PC-9 (cell line): ENCODE results near the gene ZSWIM4. TPM values are rescaled to one million over a fixed set of nuclear protein-coding genes. Genes with fewer than 3 reads are reported as not detected.

ENCODE experiments used
- BruUV-seq: library from RNA; stranded (reverse); fragments of 400-500 nt; replicated peaks from 2 replicates; lab custom pipeline; 2021; lab: Mats Ljungman, UMichigan
- CTCF ChIA-PET: fragments of 300-600 bp; sonication (Branson Sonifier 250); formaldehyde crosslinking; loops from one replicate; lab custom pipeline; 2022; ENCODE audit warnings: antibody characterized with exemption; lab: Charles Lee
- POLR2A ChIA-PET: fragments of 300-600 bp; sonication (Branson Sonifier 250); formaldehyde crosslinking; loops from one replicate; lab custom pipeline; 2022; ENCODE audit warnings: antibody characterized with exemption; ENCODE audit not compliant: unreplicated experiment; lab: Charles Lee
- DNase-seq, 2 experiments: peaks; one replicate each; pipeline versions ENCODE4 v3.0.0 to v3.0.0-alpha.2; 2015 to 2022; ENCODE audit warnings: mixed read lengths in 1 of 2
- H2AFZ ChIP-seq: fragments of 200-600 bp; sonication (generic); 2 replicates; pipeline ENCODE4 v1.8.1; 2017; ENCODE audit warnings: antibody characterized with exemption
- H3F3A ChIP-seq: fragments of 200-600 bp; sonication (generic); 2 replicates; pipeline ENCODE4 v1.8.1; 2017; ENCODE audit warnings: antibody characterized with exemption, mild to moderate bottlenecking, low read depth; ENCODE audit not compliant: insufficient read depth
- H3K27ac ChIP-seq: fragments of 200-600 bp; sonication (generic); 2 replicates; pipeline ENCODE4 v1.6.1; 2016; ENCODE audit warnings: mixed run types
- H3K27me3 ChIP-seq: fragments of 200-600 bp; sonication (generic); 2 replicates; pipeline ENCODE4 v1.6.1; 2016; ENCODE audit warnings: low read depth, mixed run types; ENCODE audit not compliant: insufficient read depth
- H3K36me3 ChIP-seq: fragments of 200-600 bp; sonication (generic); 2 replicates; pipeline ENCODE4 v1.6.1; 2016; ENCODE audit warnings: low read depth, mixed run types
- H3K4me1 ChIP-seq: fragments of 200-600 bp; sonication (generic); replicated peaks from 2 replicates; pipeline ENCODE4 v1.6.1; 2016; ENCODE audit warnings: mixed run types; ENCODE audit not compliant: insufficient read depth
- H3K4me2 ChIP-seq: fragments of 200-600 bp; sonication (generic); 2 replicates; pipeline ENCODE4 v1.6.1; 2017; ENCODE audit warnings: mixed run types
- H3K4me3 ChIP-seq: fragments of 200-600 bp; sonication (generic); 2 replicates; pipeline ENCODE4 v1.6.1; 2016; ENCODE audit warnings: mixed run types
- H3K79me2 ChIP-seq: fragments of 200-600 bp; sonication (generic); 2 replicates; pipeline ENCODE4 v1.6.1; 2017; ENCODE audit warnings: low read depth, mixed run types
- H3K9me2 ChIP-seq: fragments of 200-600 bp; sonication (generic); 2 replicates; pipeline ENCODE4 v1.8.1; 2017; ENCODE audit warnings: mild to moderate bottlenecking; ENCODE audit not compliant: insufficient read depth
- H3K9me3 ChIP-seq: fragments of 200-600 bp; sonication (generic); 2 replicates; pipeline ENCODE4 v1.8.1; 2016; ENCODE audit warnings: low read depth; ENCODE audit not compliant: insufficient read depth
- H4K20me1 ChIP-seq: fragments of 200-600 bp; sonication (generic); 2 replicates; pipeline ENCODE4 v1.8.1; 2017; ENCODE audit not compliant: insufficient read depth
- EZH2 ChIP-seq: fragments of 200-600 bp; sonication (generic); IDR thresholded peaks from 2 replicates; pipeline ENCODE4 v1.8.0; 2017; ENCODE audit warnings: antibody characterized with exemption, low read depth
- intact Hi-C: fragments of 100-400 bp; cut with micrococcal nuclease; formaldehyde crosslinking; loops from one replicate; pipeline ENCODE4 v1.10.0; 2022; ENCODE audit not compliant: unreplicated experiment
- total RNA-seq: library from RNA; stranded (reverse); gene quantifications from 2 replicates; pipeline ENCODE4 v1.2.3, GENCODE V29; 2021
- TF ChIP-seq, protein P1 (sequence below): fragments of 200-600 bp; sonication (generic); conservative IDR thresholded peaks from 2 replicates; pipeline ENCODE4 v1.6.1; 2017; ENCODE audit warnings: mixed run types, antibody characterized with exemption, mild to moderate bottlenecking, moderate library complexity

Gene ZSWIM4
- total RNA-seq, 1 experiment from 2014 or later, result 15.2 TPM

DNA sequence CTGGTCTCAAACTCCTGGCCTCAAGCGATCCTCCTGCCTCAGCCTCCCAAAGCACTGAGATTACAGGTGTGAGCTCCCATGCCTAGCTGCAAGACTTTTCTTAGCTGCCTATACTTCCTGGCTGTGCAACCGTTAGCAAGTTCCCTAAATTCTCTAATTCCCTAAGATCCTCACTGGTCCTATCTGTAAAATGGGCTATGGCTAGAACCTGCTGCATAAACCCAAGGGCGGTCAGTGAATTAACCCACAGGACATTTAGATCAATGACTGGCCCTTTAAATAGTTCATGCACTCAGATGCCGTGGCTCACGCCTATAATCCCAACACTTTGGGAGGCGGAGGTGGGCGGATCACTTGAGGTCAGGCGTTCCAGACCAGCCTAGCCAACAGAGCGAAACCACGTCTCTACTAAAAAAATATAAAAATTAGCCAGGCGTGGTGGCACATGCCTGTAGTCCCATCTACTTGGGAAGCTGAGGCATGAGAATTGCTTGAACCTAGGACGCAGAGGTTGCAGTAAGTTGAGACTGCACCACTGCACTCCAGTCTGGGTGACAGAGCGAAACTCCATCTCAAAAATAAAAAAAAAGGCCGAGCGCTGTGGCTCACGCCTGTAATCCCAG, 25.1 kb upstream of the ZSWIM4 start:
- BruUV-seq, result no TSS peak
- H3K79me2 ChIP-seq, result peaks cover 15% of the 10 kb centered on the region
- H3K36me3 ChIP-seq, result 0 out of 2 replicates have a peak, but pooled peaks cover 6% of the 10 kb centered on the region
- no peaks in the 10 kb centered on the region for H3K9me2 ChIP-seq
- no peaks in the 10 kb centered on the region for H3K9me3 ChIP-seq
- H3K4me1 ChIP-seq, result peaks cover 7% of the 10 kb centered on the region
- ChIA-PET CTCF (interaction anchor here (0.7 kb wide), 1 partner anchor 183 kb away, joined by 3 read pairs; no protein-coding TSS in a partner anchor), POLR2A (no interaction called here)
- no peak overlapping the region for H3K4me3 ChIP-seq
- no peak for DNase-seq
- no peak overlapping the region for H3K4me2 ChIP-seq
- peaks cover 49% of the 10 kb centered on the region for H3F3A ChIP-seq
- H4K20me1 ChIP-seq, result peaks cover 6% of the 10 kb centered on the region; the same call in 1 of the 2 replicates
- TF ChIP-seq, protein P1, sequence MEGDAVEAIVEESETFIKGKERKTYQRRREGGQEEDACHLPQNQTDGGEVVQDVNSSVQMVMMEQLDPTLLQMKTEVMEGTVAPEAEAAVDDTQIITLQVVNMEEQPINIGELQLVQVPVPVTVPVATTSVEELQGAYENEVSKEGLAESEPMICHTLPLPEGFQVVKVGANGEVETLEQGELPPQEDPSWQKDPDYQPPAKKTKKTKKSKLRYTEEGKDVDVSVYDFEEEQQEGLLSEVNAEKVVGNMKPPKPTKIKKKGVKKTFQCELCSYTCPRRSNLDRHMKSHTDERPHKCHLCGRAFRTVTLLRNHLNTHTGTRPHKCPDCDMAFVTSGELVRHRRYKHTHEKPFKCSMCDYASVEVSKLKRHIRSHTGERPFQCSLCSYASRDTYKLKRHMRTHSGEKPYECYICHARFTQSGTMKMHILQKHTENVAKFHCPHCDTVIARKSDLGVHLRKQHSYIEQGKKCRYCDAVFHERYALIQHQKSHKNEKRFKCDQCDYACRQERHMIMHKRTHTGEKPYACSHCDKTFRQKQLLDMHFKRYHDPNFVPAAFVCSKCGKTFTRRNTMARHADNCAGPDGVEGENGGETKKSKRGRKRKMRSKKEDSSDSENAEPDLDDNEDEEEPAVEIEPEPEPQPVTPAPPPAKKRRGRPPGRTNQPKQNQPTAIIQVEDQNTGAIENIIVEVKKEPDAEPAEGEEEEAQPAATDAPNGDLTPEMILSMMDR, result no peak
- TF ChIP-seq EZH2, result no peak
- intact Hi-C loops, result no loop called here
- no peaks in the 10 kb centered on the region for H3K27me3 ChIP-seq
- H3K27ac ChIP-seq, result no peak overlapping the region
- H2AFZ ChIP-seq, result no peak overlapping the region

DNA sequence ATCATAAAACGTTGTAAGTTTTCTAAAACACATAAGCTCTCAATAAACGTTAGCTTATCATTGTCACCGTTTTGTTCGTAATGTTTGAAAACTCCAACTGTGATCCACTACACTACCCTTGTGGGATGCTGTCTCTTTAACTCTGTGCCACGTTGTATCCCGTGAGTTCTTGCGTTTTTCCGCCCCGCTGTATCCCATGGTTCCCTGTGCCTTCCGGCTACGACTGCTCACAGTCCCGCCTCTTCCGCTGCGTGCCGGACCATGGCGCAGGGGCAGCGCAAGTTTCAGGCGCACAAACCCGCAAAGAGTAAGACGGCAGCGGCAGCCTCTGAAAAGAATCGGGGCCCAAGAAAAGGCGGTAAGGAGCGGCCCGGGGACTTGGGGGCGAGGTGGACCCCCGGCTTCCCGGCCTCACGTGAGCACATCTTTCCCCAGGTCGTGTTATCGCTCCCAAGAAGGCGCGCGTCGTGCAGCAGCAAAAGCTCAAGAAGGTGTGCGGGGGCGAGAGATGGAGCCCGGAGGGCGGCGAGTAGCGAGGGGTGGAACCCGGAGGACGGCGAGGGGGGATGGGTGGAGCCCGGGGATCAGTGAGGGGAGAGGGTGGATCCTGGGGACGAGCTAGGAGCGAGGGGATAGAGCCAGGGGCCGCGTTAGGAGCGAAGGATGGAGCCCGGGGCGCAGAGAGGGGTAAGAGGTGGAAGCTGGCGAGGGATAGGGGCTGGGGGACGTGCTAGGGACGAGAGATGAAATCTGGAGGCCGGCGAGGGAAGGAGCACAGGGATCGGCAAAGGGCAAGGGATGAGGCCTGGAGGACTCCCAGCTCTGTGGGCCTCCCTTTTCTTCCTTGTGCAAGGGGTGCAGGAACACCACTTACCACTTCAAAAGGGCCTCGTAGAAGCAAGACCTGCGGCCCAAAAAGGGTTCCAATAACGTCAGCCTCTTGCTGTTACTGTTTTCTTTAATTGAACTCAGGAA, 20.7 kb upstream of the ZSWIM4 start, which contains the start of gene C19orf53:
C19orf53 (plus strand) TSS at position 240 of the 975 bp plus-strand sequence; CDS start at position 262, 22 bp downstream.
- H3K4me3 ChIP-seq, result peak within 1 kb of the TSS; percentile 88
- H3K27ac ChIP-seq, result peak within 1 kb of the TSS; percentile 44
- peaks cover 7% of the 10 kb centered on the region for H4K20me1 ChIP-seq
- ChIA-PET POLR2A (interaction anchor here (0.6 to 0.8 kb wide), 7 partner anchors 19 to 1063 kb away, joined by 3 to 11 read pairs (median 7); partner anchors contain the start of gene ZSWIM4), CTCF (interaction anchor here (0.6 kb wide), 3 partner anchors 13 to 304 kb away, joined by 5 to 7 read pairs (median 6); no protein-coding TSS in a partner anchor)
- H2AFZ ChIP-seq, result peak within 1 kb of the TSS; percentile 86
- H3K4me2 ChIP-seq, result peak within 1 kb of the TSS; percentile 97
- H3K9me2 ChIP-seq, result no peaks in the 10 kb centered on the region
- intact Hi-C loops, result no loop called here
- H3F3A ChIP-seq, result peaks cover 30% of the 10 kb centered on the region
- H3K36me3 ChIP-seq, result 0 out of 2 replicates have a peak, but pooled peaks cover 9% of the 10 kb centered on the region
- TSS peak; percentile 76 for BruUV-seq
- H3K27me3 ChIP-seq, result no peaks in the 10 kb centered on the region
- peaks cover 29% of the 10 kb centered on the region for H3K79me2 ChIP-seq
- no peaks in the 10 kb centered on the region for H3K9me3 ChIP-seq
- H3K4me1 ChIP-seq, result peaks cover 6% of the 10 kb centered on the region
- peak; percentile 82 to 83 for DNase-seq
- no peak for TF ChIP-seq EZH2
- TF ChIP-seq, protein P1, result no peak

DNA sequence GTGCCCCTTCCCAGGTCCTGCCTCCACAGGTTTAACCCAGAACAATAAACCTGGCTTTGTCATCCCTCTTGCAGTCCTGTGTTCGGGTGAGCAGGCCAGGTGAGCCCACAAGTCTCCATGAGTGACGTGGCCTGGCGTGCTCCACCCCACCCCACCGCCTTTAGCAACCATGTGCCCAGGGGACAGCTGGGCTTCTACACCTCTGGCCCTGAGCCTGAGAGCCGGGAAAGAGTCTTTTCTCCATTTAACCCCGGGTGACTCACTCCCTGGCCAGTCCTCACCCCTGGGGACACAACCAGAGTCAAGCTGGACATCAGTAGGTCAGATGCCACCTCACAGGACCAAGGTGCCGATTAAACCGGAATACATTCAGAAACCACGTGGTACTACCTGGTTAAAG, 16.8 kb upstream of the ZSWIM4 start:
- ChIA-PET CTCF (interaction anchor here (0.6 kb wide), 1 partner anchor 22 kb away, joined by 10 read pairs; no protein-coding TSS in a partner anchor), POLR2A (interaction anchor here (0.6 kb wide), 1 partner anchor 357 kb away, joined by 9 read pairs; no protein-coding TSS in a partner anchor)
- Histone ChIP-seq H3K9me3 (no peaks in the 10 kb centered on the region), H3K36me3 (0 out of 2 replicates have a peak, but pooled peaks cover 9% of the 10 kb centered on the region), H4K20me1 (peaks cover 7% of the 10 kb centered on the region), H2AFZ (no peak overlapping the region), H3K9me2 (no peaks in the 10 kb centered on the region), H3K4me1 (peaks cover 13% of the 10 kb centered on the region), H3K27ac (no peak overlapping the region), H3K4me2 (no peak overlapping the region), H3F3A (peaks cover 38% of the 10 kb centered on the region), H3K27me3 (no peaks in the 10 kb centered on the region), H3K4me3 (no peak overlapping the region), H3K79me2 (peaks cover 29% of the 10 kb centered on the region)
- TF ChIP-seq EZH2, result no peak
- TF ChIP-seq, protein P1, result no peak
- BruUV-seq, result no TSS peak
- intact Hi-C loops, result no loop called here
- DNase-seq, result no peak
